CD14-positive monocyte (primary cell): ENCODE results near the gene OR2M3. TPM values are rescaled to one million over a fixed set of nuclear protein-coding genes. Genes with fewer than 3 reads are reported as not detected.

ENCODE experiments used
- DNase-seq, 3 donors: peaks; one replicate each; pipeline ENCODE4 v3.0.0-alpha.2; 2011 to 2022
- H2AFZ ChIP-seq: 2 replicates; pipeline ENCODE4 v1.6.0; 2012; ENCODE audit warnings: mild to moderate bottlenecking, low read depth, low read length, inconsistent platforms; ENCODE audit not compliant: insufficient read depth, poor library complexity, severe bottlenecking
- H3K27ac ChIP-seq, 2 donors: 1 replicate in 1 of 2; 2 replicates in 1 of 2; pipeline ENCODE4 v1.5.1; 2012 to 2013; ENCODE audit warnings: low read length in 2 of 2, control low read depth in 1 of 2, inconsistent platforms in 1 of 2, low read depth in 1 of 2, mild to moderate bottlenecking in 1 of 2
- H3K27me3 ChIP-seq, 2 donors: one replicate each; pipeline versions ENCODE4 v1.6.0 to v1.6.1; 2011 to 2013; ENCODE audit warnings: low read length in 2 of 2; ENCODE audit not compliant: control insufficient read depth in 2 of 2, insufficient read depth in 2 of 2
- H3K36me3 ChIP-seq, 2 donors: replicated peaks in 1 of 2; 1 replicate in 1 of 2; 2 replicates in 1 of 2; pipeline versions ENCODE4 v1.5.1 to v1.6.1; 2012 to 2013; ENCODE audit warnings: low read length in 2 of 2, control low read depth in 1 of 2, inconsistent platforms in 1 of 2, mild to moderate bottlenecking in 1 of 2; ENCODE audit not compliant: insufficient read depth in 2 of 2, control insufficient read depth in 1 of 2
- H3K4me1 ChIP-seq, 2 donors: 1 replicate in 1 of 2; 2 replicates in 1 of 2; pipeline versions ENCODE4 v1.5.1 to v1.6.1; 2012 to 2013; ENCODE audit warnings: low read length in 2 of 2, control low read depth in 1 of 2, inconsistent platforms in 1 of 2, mild to moderate bottlenecking in 1 of 2, moderate library complexity in 1 of 2; ENCODE audit not compliant: insufficient read depth in 2 of 2, control insufficient read depth in 1 of 2
- H3K4me2 ChIP-seq: replicated peaks from 2 replicates; pipeline ENCODE3; 2012; ENCODE audit warnings: low read length, moderate library complexity, mild to moderate bottlenecking; ENCODE audit not compliant: poor library complexity, severe bottlenecking; ENCODE audit errors: extremely low read depth
- H3K4me3 ChIP-seq, 3 experiments: fragments of 200-600 bp in 1 of 3; sonication (generic) in 1 of 3; replicated peaks in 1 of 3; 1 replicate in 2 of 3; 2 replicates in 1 of 3; pipeline ENCODE4 v1.5.1; 2011 to 2013; ENCODE audit warnings: low read length in 3 of 3, mild to moderate bottlenecking in 3 of 3, control low read depth in 2 of 3, low read depth in 2 of 3, inconsistent platforms in 1 of 3, moderate library complexity in 1 of 3
- H3K79me2 ChIP-seq: 2 replicates; pipeline ENCODE4 v1.6.0; 2012; ENCODE audit warnings: mild to moderate bottlenecking, control low read depth, inconsistent platforms, low read length, moderate library complexity; ENCODE audit not compliant: insufficient read depth
- H3K9ac ChIP-seq: 2 replicates; pipeline ENCODE4 v1.6.0; 2017; ENCODE audit warnings: low read length, mild to moderate bottlenecking; ENCODE audit not compliant: insufficient read depth, poor library complexity, severe bottlenecking
- H3K9me3 ChIP-seq, 2 donors: replicated peaks in 1 of 2; 1 replicate in 1 of 2; 2 replicates in 1 of 2; pipeline versions ENCODE4 v1.5.1 to v1.6.1; 2012 to 2013; ENCODE audit warnings: low read length in 2 of 2, control low read depth in 1 of 2; ENCODE audit not compliant: control insufficient read depth in 1 of 2, insufficient read depth in 1 of 2
- H4K20me1 ChIP-seq: 2 replicates; pipeline ENCODE4 v1.6.0; 2012; ENCODE audit warnings: mild to moderate bottlenecking, low read length, control low read depth, moderate library complexity; ENCODE audit not compliant: insufficient read depth
- H3K27ac Mint-ChIP-seq, 7 donors: one replicate each; pipeline ENCODE4 v1.8.0; 2020; ENCODE audit warnings: mild to moderate bottlenecking in 7 of 7, mixed read lengths in 7 of 7, moderate library complexity in 6 of 7, inconsistent platforms in 2 of 7
- H3K27me3 Mint-ChIP-seq, 3 donors: one replicate each; pipeline ENCODE4 v1.8.0; 2021 to 2022; ENCODE audit warnings: low read depth in 3 of 3, mild to moderate bottlenecking in 3 of 3, mixed read lengths in 3 of 3, moderate library complexity in 3 of 3, inconsistent platforms in 1 of 3
- H3K36me3 Mint-ChIP-seq, 2 donors: one replicate each; pipeline ENCODE4 v1.8.0; 2020; ENCODE audit warnings: mixed read lengths in 2 of 2, inconsistent platforms in 1 of 2, mild to moderate bottlenecking in 1 of 2
- H3K4me1 Mint-ChIP-seq: one replicate; pipeline ENCODE4 v1.8.0; 2020; ENCODE audit warnings: mild to moderate bottlenecking, mixed read lengths
- H3K4me3 Mint-ChIP-seq, 2 donors: one replicate each; pipeline ENCODE4 v1.8.0; 2020; ENCODE audit warnings: mild to moderate bottlenecking in 2 of 2, mixed read lengths in 2 of 2, moderate library complexity in 1 of 2
- H3K9me3 Mint-ChIP-seq, 7 donors: one replicate each; pipeline ENCODE4 v1.8.0; 2020 to 2022; ENCODE audit warnings: mixed read lengths in 7 of 7, mild to moderate bottlenecking in 6 of 7, moderate library complexity in 6 of 7, inconsistent platforms in 2 of 7
- CTCF ChIP-seq: fragments of 200-600 bp; IDR thresholded peaks from one replicate; pipeline ENCODE4 v1.8.0; 2022; ENCODE audit warnings: antibody characterized with exemption, mild to moderate bottlenecking
- WGBS: methylation state at CpG from one replicate; pipeline ENCODE4 v1.1.5; 2013; ENCODE audit warnings: missing lambda C conversion rate; ENCODE audit not compliant: insufficient coverage; 5-methylcytosine and 5-hydroxymethylcytosine counted together
- intact Hi-C, 2 donors: fragments of 100-400 bp; cut with micrococcal nuclease; formaldehyde crosslinking; loops; one replicate each; pipeline versions ENCODE4 v1.15.0 to v1.15.1; 2023
- polyA plus RNA-seq, 3 donors: library from polyadenylated mRNA; depleted of rRNA in 1 of 3; unstranded in 2 of 3; stranded (reverse) in 1 of 3; fragments of 300-500 nt in 2 of 3; fragments of >200 nt in 1 of 3; fragmentation: Illumina TruSeq in 2 of 3; gene quantifications; 1 replicate in 2 of 3; 2 replicates in 1 of 3; pipeline ENCODE4 v1.2.3, GENCODE V29; 2012 to 2021

The OR2M3 gene
- polyA plus RNA-seq, 3 donors: not detected

GRCh38 chr1:248187363-248187762, 9.7 kb upstream of the OR2M3 start:
- 33% methylated on average over 1 of the region's 3 CpGs for WGBS
- intact Hi-C loops: no loop called here
- H3K36me3 Mint-ChIP-seq: no peaks in the 10 kb centered on the region
- Histone ChIP-seq H3K9me3 (peaks cover 0 to 2% of the 10 kb centered on the region in 2 donors), H3K9ac (no peak overlapping the region), H3K27ac (no peak overlapping the region), H3K36me3 (no peaks in the 10 kb centered on the region), H4K20me1 (no peaks in the 10 kb centered on the region), H3K4me1 (no peaks in the 10 kb centered on the region), H3K4me2 (no peak overlapping the region), H3K79me2 (no peaks in the 10 kb centered on the region), H3K4me3 (no peak overlapping the region), H3K27me3 (no peaks in the 10 kb centered on the region), H2AFZ (no peak overlapping the region)
- H3K4me3 Mint-ChIP-seq: no peak overlapping the region
- H3K27ac Mint-ChIP-seq: no peak overlapping the region
- DNase-seq: no peak
- H3K9me3 Mint-ChIP-seq: peaks cover 4 to 24% (median 10%) of the 10 kb centered on the region in 7 donors
- no peaks in the 10 kb centered on the region for H3K4me1 Mint-ChIP-seq
- no peak for TF ChIP-seq CTCF
- peaks cover 0 to 1% (median 0%) of the 10 kb centered on the region in 3 donors for H3K27me3 Mint-ChIP-seq

DNA sequence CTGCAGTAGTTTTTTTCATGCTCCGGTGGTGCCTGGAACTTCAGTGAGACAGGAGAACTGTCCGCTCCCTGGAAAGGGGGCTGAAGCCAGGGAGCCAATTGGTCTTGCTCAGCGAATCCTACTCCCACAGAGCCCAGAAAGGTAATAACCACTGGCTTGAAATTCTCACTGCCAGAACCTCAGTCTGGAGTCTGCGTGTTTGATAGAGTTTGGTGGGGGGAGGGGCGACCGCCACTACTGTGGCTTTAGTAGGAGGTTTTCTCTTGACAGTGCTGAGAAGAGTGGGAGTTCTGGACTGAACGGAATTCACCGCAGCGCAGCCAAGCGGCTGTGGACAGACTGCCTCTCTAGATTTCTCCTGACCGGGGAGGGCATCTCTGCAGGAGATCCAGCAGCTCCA, 8.0 kb upstream of the OR2M3 start:
- no peaks in the 10 kb centered on the region for H3K4me1 ChIP-seq
- H3K27ac ChIP-seq: no peak overlapping the region
- Mint-ChIP-seq H3K27me3 (peaks cover 0 to 1% (median 0%) of the 10 kb centered on the region in 3 donors), H3K4me3 (no peak overlapping the region), H3K9me3 (peaks cover 10 to 26% (median 12%) of the 10 kb centered on the region in 7 donors), H3K4me1 (no peaks in the 10 kb centered on the region), H3K27ac (no peak overlapping the region), H3K36me3 (no peaks in the 10 kb centered on the region)
- H3K4me2 ChIP-seq: no peak overlapping the region
- H3K4me3 ChIP-seq: no peak overlapping the region
- no peaks in the 10 kb centered on the region for H3K36me3 ChIP-seq
- no peak for TF ChIP-seq CTCF
- 73% methylated on average over 6 of the region's 11 CpGs for WGBS
- H3K79me2 ChIP-seq: no peaks in the 10 kb centered on the region
- intact Hi-C loops: no loop called here
- no peaks in the 10 kb centered on the region for H3K27me3 ChIP-seq
- no peak overlapping the region for H2AFZ ChIP-seq
- peaks cover 0 to 2% of the 10 kb centered on the region in 2 donors for H3K9me3 ChIP-seq
- H3K9ac ChIP-seq: no peak overlapping the region
- H4K20me1 ChIP-seq: no peaks in the 10 kb centered on the region
- no peak for DNase-seq
